GM23248 (cell line): ENCODE data around the gene FOXD2. TPM values are rescaled to one million over a fixed set of nuclear protein-coding genes. Genes with fewer than 3 reads are reported as not detected.

ENCODE experiments used
- DNase-seq: peaks from one replicate; pipeline ENCODE4 v3.0.0-alpha.2; 2015
- H2AFZ ChIP-seq: fragments of 200-600 bp; sonication (generic); 2 replicates; pipeline ENCODE4 v1.6.1; 2016; ENCODE audit warnings: antibody characterized with exemption
- H3F3A ChIP-seq: fragments of 200-600 bp; sonication (generic); 2 replicates; pipeline ENCODE4 v1.6.1; 2016; ENCODE audit warnings: mild to moderate bottlenecking, antibody characterized with exemption, mixed run types; ENCODE audit not compliant: insufficient read depth
- H3K27ac ChIP-seq: fragments of 200-600 bp; sonication (generic); 2 replicates; pipeline ENCODE4 v1.5.1; 2016; ENCODE audit warnings: mild to moderate bottlenecking
- H3K27me3 ChIP-seq: fragments of 200-600 bp; sonication (generic); replicated peaks from 2 replicates; pipeline ENCODE4 v1.6.1; 2016; ENCODE audit warnings: mild to moderate bottlenecking; ENCODE audit not compliant: insufficient read depth
- H3K36me3 ChIP-seq: fragments of 200-600 bp; sonication (generic); 2 replicates; pipeline ENCODE4 v1.6.1; 2016; ENCODE audit warnings: low read depth, mild to moderate bottlenecking
- H3K4me1 ChIP-seq: fragments of 200-600 bp; sonication (generic); 2 replicates; pipeline ENCODE4 v1.6.1; 2016; ENCODE audit warnings: mild to moderate bottlenecking; ENCODE audit not compliant: insufficient read depth
- H3K4me2 ChIP-seq: fragments of 200-600 bp; sonication (generic); one replicate; pipeline ENCODE4 v1.6.1; 2016; ENCODE audit warnings: mild to moderate bottlenecking; ENCODE audit not compliant: unreplicated experiment
- H3K4me3 ChIP-seq: fragments of 200-600 bp; sonication (generic); 2 replicates; pipeline ENCODE4 v1.5.1; 2016; ENCODE audit warnings: mild to moderate bottlenecking
- H3K79me2 ChIP-seq: fragments of 200-600 bp; sonication (generic); 2 replicates; pipeline ENCODE4 v1.6.1; 2016; ENCODE audit warnings: mild to moderate bottlenecking; ENCODE audit not compliant: insufficient read depth
- H3K9ac ChIP-seq: fragments of 200-600 bp; sonication (generic); 2 replicates; pipeline ENCODE4 v1.6.1; 2016; ENCODE audit warnings: mild to moderate bottlenecking
- H3K9me2 ChIP-seq: fragments of 200-600 bp; sonication (generic); 2 replicates; pipeline ENCODE4 v1.6.1; 2016; ENCODE audit warnings: mixed run types, mild to moderate bottlenecking, moderate library complexity; ENCODE audit not compliant: insufficient read depth
- H3K9me3 ChIP-seq: fragments of 200-600 bp; sonication (generic); one replicate; pipeline ENCODE4 v1.6.1; 2017; ENCODE audit warnings: low read depth
- H4K20me1 ChIP-seq: fragments of 200-600 bp; sonication (generic); 2 replicates; pipeline ENCODE4 v1.6.0; 2016; ENCODE audit not compliant: insufficient read depth
- EZH2 ChIP-seq: fragments of 200-600 bp; sonication (generic); IDR thresholded peaks from 2 replicates; pipeline ENCODE4 v1.6.1; 2018; ENCODE audit warnings: antibody characterized with exemption, mild to moderate bottlenecking; ENCODE audit not compliant: insufficient read depth, poor library complexity, severe bottlenecking
- EZH2phosphoT487 ChIP-seq: fragments of 200-600 bp; sonication (generic); IDR thresholded peaks from 2 replicates; pipeline ENCODE4 v1.6.1; 2018; ENCODE audit warnings: antibody characterized with exemption, moderate library complexity, mild to moderate bottlenecking, low read depth; ENCODE audit not compliant: insufficient read depth
- WGBS, 2 experiments: methylation state at CpG; one replicate each; pipeline ENCODE4 v1.1.6; 2015 to 2017; ENCODE audit warnings: low lambda C conversion rate in 2 of 2, low coverage in 1 of 2; ENCODE audit errors: missing lambda C conversion rate in 2 of 2; 5-methylcytosine and 5-hydroxymethylcytosine counted together
- in situ Hi-C: fragments of 300-500 bp; cut with MboI; formaldehyde crosslinking; loops from 2 replicates; pipeline ENCODE4 v1.15.0; 2020
- polyA plus RNA-seq: library from polyadenylated mRNA; unstranded; fragments of >200 nt; fragmentation: Nextera tagmentation; extraction: Ambion mirVana; gene quantifications from 2 replicates; pipeline ENCODE4 v1.2.1, GENCODE V29; 2016
- total RNA-seq: library from RNA; depleted of rRNA; stranded (reverse); fragments of >200 nt; shearing (Covaris generic); gene quantifications from 2 replicates; pipeline ENCODE4 v1.2.3, GENCODE V29; 2014

FOXD2 gene
- total and polyA plus RNA-seq, 2 experiments from 2014 or later = 0.20 to 0.43 TPM

- Histone ChIP-seq H3K9me3 (no peaks in the 10 kb centered on the region), H3K36me3 (no peaks in the 10 kb centered on the region), H3K27me3 (peaks cover 94% of the 10 kb centered on the region), H3K79me2 (no peaks in the 10 kb centered on the region), H4K20me1 (no peaks in the 10 kb centered on the region), H3K4me3 (no peak overlapping the region), H2AFZ (no peak overlapping the region), H3K9me2 (no peaks in the 10 kb centered on the region), H3F3A (no peaks in the 10 kb centered on the region), H3K4me1 (no peaks in the 10 kb centered on the region), H3K27ac (no peak overlapping the region), H3K9ac (no peak overlapping the region), H3K4me2 (no peak overlapping the region)
- TF ChIP-seq EZH2 = no peak
- TF ChIP-seq EZH2phosphoT487 = no peak
- in situ Hi-C loops = loop anchor here (10.0 kb wide), 1 partner anchor 259 kb away; no protein-coding TSS in a partner anchor
- 44 to 57% methylated on average over 25 of the region's 25 CpGs for WGBS, 2 experiments
- no peak for DNase-seq
Measured at GRCh38 chr1:47445823-47446550, 8.1 kb downstream of the FOXD2 start.

GRCh38 chr1:47448462-47449222 is 10.8 kb downstream of the FOXD2 start:
- WGBS, 2 experiments = 46 to 49% methylated on average over 4 of the region's 4 CpGs
- H3K27me3 ChIP-seq = peaks cover 76% of the 10 kb centered on the region

DNA sequence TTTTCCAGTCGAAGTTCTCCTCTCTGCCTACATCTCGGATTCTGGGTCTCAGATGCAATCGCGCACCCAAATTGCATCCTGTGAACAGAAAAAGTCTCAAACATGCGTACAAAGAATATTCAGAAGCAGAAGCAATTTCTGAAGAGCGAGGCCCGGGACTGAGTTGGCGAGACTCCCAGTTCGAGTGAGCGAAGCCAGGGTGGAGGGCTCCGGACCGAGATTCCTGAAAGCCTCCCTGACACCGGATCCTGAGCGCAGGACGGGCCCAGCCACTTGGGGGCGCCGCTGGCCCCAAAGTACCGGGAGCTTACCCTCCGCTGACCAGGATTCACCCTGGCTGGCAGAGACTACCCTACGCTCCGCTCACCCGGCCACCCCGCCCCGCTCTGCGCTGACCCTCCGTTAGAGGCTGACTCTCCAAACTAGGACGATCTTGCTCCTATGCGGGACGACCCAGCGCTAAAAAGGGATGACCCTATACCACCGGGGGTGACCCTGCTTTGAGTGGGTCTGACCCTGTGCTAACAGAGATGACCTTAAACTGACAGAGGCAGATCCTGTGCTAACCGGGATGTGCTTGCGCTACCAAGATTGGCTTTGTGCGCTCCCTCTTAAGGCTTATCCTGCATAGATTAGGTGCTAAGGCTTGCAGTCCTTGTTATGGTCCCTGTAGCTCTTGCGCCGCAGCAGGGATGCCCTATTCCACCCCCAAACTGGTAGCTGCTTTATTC is 12.1 kb downstream of the FOXD2 start:
- Histone ChIP-seq H3K36me3 (no peaks in the 10 kb centered on the region), H3K9me2 (no peaks in the 10 kb centered on the region), H3K9ac (no peak overlapping the region), H3K4me3 (no peak overlapping the region), H3K27me3 (peaks cover 62% of the 10 kb centered on the region), H3K9me3 (no peaks in the 10 kb centered on the region), H3K4me2 (no peak overlapping the region), H2AFZ (no peak overlapping the region), H3K27ac (no peak overlapping the region), H3K4me1 (no peaks in the 10 kb centered on the region), H3K79me2 (no peaks in the 10 kb centered on the region), H3F3A (no peaks in the 10 kb centered on the region), H4K20me1 (no peaks in the 10 kb centered on the region)
- DNase-seq = peak; percentile 30
- 39 to 41% methylated on average over 35 to 36 of the region's 36 CpGs for WGBS, 2 experiments
- in situ Hi-C loops = loop anchor here (10.0 kb wide), 1 partner anchor 255 kb away; no protein-coding TSS in a partner anchor
- TF ChIP-seq EZH2phosphoT487 (no peak), EZH2 (no peak)

More at GRCh38 chr1:47448462-47449222, 10.8 kb downstream of the FOXD2 start:
- Histone ChIP-seq H3K4me2 (no peak overlapping the region), H3K4me3 (no peak overlapping the region), H3K79me2 (no peaks in the 10 kb centered on the region), H3F3A (no peaks in the 10 kb centered on the region), H4K20me1 (no peaks in the 10 kb centered on the region), H3K4me1 (no peaks in the 10 kb centered on the region), H3K9me3 (no peaks in the 10 kb centered on the region), H3K27ac (no peak overlapping the region), H3K9ac (no peak overlapping the region), H3K9me2 (no peaks in the 10 kb centered on the region), H3K36me3 (no peaks in the 10 kb centered on the region), H2AFZ (no peak overlapping the region)
- in situ Hi-C loops = loop anchor here (10.0 kb wide), 1 partner anchor 256 kb away; no protein-coding TSS in a partner anchor
- no peak for TF ChIP-seq EZH2
- TF ChIP-seq EZH2phosphoT487 = no peak
- no peak for DNase-seq

- no peaks in the 10 kb centered on the region for H3K79me2 ChIP-seq
- H4K20me1 ChIP-seq = no peaks in the 10 kb centered on the region
- H3K4me1 ChIP-seq = no peaks in the 10 kb centered on the region
- no peak for DNase-seq
- H3K36me3 ChIP-seq = no peaks in the 10 kb centered on the region
- 69 to 71% methylated on average over 4 of the region's 4 CpGs for WGBS, 2 experiments
- no peaks in the 10 kb centered on the region for H3K9me3 ChIP-seq
- no peaks in the 10 kb centered on the region for H3K9me2 ChIP-seq
- H3K27ac ChIP-seq = no peak overlapping the region
- no peak overlapping the region for H3K4me2 ChIP-seq
- H2AFZ ChIP-seq = no peak overlapping the region
- no peak overlapping the region for H3K4me3 ChIP-seq
- no peak overlapping the region for H3K9ac ChIP-seq
- H3F3A ChIP-seq = no peaks in the 10 kb centered on the region
- TF ChIP-seq EZH2 (no peak), EZH2phosphoT487 (no peak)
- H3K27me3 ChIP-seq = peaks cover 56% of the 10 kb centered on the region
- in situ Hi-C loops = no loop called here
Measured at GRCh38 chr1:47450606-47451005, 12.8 kb downstream of the FOXD2 start.
